ENCODE data around the gene SHB. TPM values are rescaled to one million over a fixed set of nuclear protein-coding genes. Genes with fewer than 3 reads are reported as not detected.
"Not testable (repeated sequence)": the region's sequence is repeated elsewhere in the genome, so short reads cannot be mapped to it uniquely, and the experiment has no call there.

The SHB gene
- polyA plus RNA-seq, 10 donors, result 4.5 to 7.9 (median 5.9) TPM

DNA sequence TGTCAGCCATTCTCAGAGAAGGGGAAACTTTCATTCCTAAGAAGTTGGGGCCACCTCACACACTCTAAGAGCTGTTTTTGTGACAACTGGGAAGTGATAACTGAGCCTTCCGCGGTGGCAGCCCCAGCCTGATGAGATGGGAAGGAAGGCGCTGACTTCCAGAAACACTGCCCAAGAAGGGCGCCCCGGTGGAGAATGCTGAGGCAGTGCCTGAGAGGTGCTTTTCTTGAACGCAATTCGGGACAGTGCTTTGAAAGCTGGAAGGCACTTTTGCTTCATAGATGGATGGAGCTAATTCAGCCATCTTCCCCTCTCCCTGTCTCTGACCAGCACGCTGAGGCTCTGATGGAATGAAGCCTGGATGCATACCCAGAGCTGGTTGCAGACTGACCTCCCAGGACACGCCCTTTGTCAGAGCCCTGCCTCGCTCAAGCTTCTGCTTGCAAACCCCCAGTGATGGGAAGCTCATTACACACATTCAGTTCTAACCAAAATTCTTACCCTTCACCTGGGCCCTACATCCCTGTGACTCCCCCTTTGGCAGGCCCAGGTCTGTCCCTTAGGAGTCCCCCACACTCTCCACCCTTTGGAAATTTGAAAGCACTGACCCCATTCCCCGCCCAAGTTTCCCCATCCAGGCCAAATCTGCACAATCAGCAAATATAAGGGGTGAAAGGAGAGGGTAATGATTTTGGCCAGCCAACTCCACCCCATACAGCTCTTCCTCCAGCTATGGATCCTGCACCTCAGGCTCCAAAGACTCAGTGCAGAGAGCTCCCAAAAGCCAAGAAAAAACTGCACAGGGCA lies 98.5 kb downstream of the SHB start:
- no peak for DNase-seq

DNA sequence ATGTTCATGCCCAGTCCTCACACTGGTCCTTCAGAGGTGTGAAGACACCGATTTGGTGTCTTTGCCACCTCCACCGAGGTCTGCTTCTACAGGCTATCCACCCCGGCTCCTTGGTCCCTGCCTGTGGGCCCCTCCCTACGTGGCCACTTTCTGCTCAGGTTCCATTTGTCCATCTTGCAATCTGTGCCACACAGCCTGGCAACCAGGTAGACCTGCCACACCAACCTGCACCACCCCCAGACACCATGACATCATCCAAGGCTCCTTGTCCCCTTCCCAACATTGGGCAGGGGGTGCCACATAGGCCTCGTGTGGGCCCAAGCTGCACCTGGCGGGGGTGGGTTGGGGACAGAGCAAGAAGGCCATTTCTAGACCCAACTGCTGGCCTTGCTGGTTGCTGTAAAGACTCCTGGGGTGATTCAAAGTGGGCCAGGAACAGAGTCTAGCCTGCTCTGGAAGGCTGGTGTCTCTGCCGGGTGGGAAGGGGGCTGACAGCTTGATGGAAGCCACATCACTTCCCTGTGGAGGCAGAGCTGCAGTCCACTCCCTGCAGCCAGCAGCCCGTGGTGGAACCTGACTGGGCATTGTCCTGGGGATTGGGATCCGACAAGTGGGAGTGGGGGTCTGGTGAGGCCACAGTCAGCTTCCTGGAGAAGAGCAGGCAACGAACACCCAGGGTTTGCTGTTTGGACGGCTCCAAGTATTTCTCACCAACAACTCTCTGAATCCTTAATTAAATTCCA lies 99.3 kb downstream of the SHB start:
- DNase-seq, result no peak

DNA sequence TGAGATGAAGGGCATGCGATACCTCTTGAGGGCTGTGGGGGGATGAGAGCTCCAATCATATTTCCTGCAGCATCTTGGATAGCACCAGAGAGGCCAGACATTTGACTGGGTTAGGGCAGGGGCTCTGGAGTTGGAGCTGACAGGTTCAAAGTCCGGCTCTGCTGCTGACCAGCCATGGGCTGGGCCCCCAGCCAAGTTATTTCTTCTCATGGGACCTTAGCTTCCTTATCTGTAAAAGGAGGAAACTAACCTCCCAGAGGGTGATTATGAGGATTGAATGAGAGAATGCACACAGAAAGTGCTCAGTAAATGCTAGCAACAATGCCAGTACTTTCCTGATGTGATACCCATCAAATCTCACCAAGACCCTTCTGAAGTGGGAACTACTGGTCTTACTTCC lies 99.9 kb downstream of the SHB start:
- DNase-seq, result no peak

DNA sequence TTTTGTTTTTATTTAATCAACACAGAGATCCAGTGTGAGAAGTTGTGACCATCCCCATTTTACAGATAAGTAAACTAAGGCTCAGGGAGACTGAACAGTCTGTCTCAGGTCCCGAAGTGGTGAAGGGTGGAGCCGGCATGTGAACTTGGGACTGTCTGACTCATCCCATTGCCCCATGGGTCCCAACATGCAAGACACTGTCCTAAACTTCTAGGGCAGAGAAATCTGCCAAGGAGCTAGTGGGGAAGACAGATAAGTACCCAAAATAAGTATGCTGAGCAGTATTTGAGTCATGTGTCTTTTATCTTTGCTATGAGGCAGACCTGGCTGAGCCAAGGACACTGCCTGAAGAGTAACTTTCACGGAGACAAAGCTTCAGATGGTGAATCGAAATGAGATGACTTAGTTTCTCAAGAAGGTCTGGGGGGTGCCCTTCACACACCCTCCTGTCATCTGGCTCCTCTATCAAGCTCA lies 100.8 kb downstream of the SHB start:
- DNase-seq, result no peak

DNA sequence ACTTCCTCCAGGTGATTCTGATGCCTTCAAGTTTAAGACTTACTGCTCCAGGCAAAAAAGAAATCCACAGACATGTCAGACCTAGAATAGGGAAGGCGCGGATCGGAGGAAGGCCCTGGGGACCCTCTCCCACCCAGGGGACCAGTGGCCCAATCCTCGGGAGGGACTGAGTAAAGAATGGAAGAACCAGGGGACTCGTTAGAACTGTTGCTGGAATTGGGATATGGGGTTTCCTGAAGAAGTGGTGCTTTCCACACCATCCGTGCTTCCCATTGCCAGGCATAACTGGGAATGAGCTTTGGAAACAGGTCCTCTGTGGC lies 101.3 kb downstream of the SHB start:
- no peak for DNase-seq

DNA sequence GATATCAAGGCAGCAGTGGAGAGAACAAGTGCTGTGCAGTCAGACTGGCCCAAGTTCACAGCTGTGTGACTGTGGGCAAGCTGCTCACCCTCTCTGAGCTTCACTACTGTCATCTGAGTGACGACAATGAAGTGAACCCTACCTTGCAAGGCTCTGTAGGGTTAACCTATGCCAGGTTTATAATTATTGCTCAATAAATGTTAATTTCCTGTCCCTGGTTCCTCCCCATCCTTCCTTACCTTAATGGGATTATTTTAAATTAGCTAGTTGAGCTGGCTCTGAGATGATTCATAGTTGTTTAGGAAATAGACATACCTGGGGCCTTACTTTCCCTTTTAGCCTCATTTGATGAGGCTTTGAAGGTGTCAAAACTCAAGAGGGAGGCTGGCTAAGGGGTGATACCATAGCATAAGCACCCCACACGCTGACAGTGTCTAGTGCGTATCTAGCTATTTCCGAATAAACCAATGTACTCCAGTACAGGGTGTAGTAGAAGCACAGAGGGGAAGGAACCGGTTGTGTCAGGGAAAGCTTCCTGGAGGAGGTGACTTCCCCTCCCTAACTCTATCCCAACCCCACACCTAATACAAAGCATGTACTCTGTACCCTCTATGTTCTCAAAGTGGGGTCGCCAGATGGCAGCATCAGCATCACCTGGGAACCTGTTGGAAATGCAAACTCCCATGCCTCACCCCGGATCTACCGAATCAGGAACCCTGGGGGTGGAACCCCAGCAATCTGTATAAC lies 101.8 kb downstream of the SHB start:
- DNase-seq, result no peak

DNA sequence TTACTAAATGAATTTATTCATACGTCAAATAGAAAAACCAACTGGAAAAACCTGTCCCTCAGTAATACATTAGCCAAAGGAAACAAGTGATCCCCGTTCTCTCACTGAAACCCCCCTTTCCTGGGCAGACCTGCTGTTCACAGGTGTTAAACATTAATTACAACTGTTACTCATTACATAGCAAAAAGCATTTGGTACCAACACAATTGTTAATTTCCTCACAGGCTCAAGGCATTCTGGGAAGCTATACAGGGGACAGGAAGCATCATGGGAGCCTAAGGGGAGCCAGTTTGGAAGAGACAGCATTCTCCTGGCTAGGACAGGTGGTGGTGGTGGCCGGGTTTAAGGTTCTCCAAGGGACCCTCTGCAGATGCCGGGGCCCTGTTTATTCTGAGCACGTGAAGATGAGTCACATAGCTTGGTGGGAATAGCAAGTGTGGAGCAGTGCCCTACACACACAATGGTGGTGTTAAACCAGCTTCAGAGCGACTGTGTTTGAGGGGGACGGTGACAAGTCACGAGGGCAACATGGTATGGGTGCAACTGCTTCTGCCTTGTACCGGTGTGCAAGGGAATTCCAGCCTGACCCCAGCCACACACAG lies 102.5 kb downstream of the SHB start:
- no peak for DNase-seq

DNA sequence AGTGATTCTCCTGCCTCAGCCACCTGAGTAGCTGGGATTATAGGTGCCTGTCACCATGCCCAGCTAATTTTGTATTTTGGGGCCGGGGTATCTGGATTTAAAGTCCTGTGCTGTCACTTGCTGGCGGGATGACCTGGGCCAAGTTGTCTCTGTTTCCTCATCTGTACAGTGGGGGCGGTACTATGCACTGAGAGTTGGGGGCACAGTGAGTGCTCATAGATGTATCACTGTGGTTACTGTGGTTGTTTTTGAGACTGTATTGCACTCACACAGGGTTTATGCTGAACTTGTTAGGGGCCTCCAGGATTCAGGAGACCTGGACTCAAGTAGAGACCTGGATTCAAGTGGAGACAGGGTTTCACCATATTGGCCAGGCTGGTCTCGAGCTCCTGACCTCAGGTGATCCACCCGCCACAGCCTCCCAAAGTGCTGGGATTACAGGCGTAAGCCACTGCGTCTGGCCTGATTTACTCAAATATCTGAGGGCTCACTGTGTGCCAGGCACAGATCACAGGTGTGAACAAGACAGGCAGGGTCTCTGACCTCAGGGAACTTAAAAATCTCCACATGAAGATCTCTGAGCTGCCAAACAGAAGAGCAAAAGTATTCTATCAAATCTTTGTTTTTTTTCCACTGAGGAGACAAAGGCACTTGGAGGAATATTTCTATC lies 103.2 kb downstream of the SHB start:
- DNase-seq, result not testable (repeated sequence)

DNA sequence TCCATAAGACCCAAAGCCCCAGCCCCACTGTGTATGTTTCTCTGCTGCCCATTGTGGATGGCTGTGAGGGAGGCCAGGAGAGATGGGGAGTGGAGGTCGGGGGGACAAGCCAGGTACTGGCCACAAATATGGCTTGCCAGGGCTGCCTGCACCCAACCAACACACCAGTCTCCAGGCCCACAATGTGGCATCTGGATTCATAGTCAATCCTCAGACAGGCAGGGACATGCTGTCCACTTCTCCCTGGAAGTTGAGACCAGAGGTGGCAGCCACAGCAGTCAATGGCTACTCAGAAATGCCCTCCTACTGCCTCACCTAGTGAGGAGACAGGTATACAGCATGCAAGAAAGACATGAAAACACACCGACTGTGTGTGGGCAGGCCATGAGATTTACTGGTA lies 103.9 kb downstream of the SHB start:
- DNase-seq, result no peak

DNA sequence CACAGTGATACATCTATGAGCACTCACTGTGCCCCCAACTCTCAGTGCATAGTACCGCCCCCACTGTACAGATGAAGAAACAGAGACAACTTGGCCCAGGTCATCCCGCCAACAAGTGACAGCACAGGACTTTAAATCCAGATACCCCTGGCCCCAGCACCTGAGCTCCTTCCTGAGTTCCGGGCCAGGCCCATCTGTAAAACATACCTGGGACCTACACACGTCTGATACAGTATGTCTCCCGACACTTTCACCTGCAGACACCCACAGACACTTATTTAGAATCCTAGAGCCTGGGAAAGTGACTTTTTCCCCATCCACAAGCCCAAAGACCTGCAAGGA lies 104.3 kb downstream of the SHB start:
- no peak for DNase-seq

DNA sequence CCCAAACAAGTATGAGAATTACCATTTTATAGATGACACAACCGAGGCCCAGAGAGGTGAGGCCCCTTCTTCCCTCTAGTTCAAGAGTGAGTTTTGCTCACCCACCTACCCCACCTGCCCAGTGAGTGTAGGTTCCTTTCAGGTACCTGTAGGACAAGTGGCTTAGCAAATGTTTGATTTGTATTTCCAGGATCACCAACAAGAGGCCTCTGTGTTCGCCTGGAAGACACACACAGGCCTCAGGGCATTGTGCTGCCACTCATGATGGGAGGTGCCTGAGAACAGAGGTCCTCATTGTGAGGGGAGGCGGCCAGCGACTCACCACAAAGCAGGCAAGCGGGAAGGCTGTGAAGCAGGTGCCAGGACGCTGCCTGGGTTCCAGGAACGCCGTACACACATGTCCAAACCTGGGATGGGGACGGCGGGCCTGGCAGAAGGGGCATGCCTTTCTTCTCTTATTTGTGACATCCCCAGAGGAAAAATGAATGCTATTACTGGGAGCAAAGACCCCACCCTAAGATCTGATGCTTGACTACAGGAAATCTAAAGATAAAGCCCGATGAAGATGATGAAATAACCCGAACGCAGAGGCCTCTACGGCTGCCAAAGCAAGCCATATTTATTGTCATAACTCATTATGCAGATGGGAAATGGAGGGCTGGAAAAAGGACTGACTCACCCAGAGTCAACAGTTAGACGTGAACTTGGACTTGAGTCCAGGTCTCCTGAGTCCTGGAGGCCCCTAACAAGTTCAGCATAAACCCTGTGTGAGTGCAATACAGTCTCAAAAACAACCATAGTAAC lies 104.9 kb downstream of the SHB start:
- DNase-seq, result peak; percentile 43 to 88 (median 77)

DNA sequence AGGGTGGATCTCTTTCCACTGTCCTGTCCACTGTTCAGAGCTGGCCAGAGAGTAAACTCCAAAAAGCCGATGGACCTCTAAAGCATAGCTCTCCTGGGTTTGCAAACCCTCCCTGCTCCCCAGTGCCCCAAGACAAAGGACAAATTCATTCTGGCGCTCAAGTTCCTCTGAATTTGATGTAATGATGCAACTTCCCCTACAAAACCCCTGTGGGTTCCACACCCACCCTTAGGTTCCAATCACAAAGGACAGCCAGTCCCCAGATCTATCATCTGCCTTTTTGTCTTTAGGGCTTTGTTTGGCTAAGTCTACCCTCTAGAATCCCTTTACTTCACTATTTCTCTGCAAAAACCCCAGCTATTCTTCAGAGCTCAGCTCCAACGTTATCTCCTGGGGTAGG lies 107.7 kb downstream of the SHB start:
- no peak for DNase-seq

DNA sequence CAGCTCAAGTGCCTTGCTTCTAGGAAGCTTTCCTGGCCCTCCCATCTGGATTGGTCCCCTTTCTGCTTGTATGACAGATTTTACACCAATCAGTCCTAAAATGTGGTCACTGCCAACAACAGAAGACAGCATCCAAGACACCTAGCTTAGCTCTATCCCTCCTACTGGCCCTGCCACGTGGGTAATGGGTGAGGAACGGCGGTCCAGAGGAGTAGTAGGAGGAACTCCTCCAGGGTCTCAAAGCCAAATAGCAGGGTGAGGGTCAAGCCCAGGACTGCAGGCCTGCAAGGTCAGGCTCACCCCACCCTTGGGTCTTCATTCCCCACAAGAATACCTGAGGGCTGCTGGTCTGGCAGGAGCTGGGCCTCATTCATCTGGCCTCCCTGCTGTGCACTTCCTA lies 108.4 kb downstream of the SHB start:
- DNase-seq, result no peak

DNA sequence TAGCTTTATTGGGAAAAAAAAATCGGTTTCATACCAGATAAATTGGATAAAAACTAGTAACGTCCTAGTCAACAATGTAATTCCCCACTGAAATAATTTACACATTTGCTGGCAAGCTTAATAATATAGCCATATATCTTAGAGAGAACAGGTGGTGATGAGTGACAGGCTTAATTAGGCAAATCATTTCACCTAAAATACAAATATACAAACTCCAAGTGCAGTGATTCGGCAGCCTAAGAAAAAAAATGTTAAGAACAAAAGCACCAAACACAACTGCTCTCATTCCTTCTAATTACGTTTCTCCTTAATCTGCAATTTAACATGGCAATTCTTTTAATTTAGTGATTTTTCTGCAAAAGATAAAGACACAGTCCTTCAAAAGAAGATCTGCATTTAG lies 109.1 kb downstream of the SHB start:
- DNase-seq, result no peak

DNA sequence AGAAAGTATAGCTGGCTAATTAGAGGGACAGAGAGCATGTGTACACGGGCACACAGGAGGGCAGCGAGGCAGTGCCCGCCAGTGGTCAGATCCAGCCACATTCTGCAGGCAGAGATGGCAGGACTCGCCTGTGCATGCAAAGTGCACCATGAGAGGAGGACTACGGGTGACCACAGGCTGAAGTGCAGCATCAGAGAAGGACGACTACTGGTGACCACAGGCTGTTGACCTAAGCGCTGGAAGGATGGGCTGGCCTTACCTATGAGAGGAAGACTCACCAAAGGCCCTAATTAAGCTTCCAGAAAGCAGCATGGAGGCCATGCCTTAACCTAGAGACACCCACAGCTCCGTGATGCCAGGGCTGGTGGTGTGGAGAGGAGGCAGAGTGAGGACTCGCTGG lies 110.9 kb downstream of the SHB start:
- no peak for DNase-seq

DNA sequence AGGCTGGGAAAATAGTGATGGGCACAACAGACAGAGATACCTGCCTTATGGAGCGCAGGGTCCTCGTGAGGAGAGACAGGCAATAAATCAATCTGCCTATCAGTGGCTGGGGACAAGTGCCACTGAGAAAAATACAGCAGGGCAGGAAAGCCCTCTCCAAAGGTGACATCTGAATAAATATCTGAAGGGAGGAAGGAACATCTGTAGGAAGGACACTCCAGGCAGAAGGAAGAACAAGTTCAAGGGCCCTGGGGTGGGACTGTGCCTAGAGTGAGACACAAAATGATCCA lies 111.4 kb downstream of the SHB start:
- DNase-seq, result no peak

DNA sequence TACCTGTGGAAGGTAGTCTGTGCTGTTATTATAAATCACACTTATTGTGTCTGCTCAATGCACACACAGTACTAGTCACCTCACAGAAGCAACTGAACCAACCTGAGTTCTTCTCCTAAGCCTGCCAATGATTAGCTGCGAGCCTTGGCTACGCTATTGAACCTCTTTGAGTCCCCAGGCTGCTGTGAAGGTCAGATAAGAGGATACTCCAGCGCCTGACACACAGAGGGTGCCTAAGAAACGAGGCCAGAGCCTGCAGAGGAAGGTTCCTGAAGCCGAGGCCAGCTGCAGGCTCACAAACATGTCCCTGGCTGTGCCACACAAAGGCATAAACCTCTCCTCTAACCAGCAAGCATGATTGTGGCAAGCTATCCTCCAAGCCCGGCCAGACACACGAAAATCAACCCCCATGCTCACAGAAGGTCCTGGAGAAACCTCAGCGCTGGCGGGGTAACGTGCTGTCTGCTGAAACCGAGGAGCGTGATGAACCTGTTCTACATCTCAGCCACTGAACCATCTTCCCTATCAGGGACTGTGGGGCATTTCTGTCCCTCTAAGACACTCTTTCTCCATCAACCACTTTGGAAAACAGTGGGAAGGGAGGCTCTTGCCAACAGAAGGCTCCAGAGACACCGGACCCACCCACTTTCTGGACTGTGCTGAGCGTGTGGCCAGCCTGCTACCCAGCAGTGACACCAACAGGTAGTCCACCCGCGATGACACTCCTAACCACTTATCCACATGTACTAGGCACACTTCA lies 111.9 kb downstream of the SHB start:
- DNase-seq, result no peak

DNA sequence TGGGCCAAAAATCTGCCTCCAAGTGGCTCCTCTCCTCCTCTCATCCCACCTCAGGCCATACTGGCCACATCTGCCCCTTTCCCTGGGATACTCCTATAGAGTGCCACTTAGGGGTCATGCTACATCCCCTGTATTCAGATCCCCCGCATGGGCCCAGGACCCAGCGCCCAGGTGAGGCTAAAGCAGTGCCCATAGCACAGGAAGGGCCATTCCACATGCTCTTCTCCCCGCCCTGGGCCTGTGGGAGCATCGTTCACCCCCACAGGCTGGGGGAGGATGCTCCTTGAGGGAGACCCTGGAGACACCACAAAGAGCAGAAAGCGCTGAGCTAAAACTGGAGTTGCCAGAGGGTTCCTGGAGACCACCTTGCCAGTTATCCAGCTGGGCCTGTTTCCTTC lies 112.6 kb downstream of the SHB start:
- no peak for DNase-seq

DNA sequence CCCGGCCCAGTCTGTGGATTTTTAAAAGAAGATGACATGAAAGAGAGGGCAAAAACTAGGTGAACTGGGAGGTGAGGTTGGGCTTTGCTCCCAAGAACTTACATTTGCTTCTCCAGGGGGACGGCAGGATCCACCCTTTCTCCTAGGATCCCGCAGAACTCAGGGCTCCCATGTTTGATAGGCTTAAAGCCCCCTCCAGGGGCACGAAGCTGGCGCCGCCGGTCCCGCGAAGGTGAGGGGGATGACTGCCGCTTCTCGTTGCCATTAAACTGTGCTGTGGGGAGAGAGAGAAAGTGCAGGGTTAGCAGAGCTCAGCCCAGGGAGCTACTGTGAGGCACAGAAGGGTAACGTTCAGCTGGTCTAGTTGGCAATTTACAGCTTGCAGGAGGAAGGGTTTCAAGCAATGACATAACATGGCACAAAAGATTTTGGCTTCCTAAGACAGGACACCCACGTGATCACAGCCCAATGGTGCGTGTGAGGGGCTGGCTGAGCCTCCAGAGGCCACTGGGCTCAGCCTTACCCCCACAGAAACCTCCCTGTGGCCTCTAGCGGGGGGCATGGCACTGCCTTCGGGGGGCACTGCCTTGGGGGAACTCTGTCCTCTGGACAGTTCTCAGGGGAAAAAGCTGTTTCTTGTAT lies 113.1 kb downstream of the SHB start:
- DNase-seq, result no peak

DNA sequence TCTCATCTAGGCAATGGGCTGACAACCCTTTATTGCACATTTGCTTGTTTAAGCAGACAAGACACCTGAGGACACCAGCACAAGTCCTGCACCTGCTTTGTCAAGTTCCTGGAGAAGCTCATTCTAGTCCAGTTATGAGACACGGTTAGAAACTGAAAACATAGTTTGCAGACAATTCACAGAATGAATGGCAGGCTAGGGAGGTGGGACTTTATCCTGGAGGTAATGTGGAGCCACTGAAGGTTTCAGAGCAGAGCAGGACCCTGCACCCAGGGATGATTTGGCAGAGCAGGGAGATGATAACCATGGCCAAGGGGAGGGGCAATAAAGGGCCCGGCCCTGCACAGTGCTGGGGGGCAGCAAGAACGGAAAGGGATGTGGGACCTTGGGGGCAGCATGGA lies 114.4 kb downstream of the SHB start:
- DNase-seq, result no peak
